ENCODE results near the gene INIP. TPM values are rescaled to one million over a fixed set of nuclear protein-coding genes. Genes with fewer than 3 reads are reported as not detected.
A peak's percentile ranks its signal among the peaks of the same experiment; 100 is the strongest.
"Not testable (repeated sequence)": the region's sequence is repeated elsewhere in the genome, so short reads cannot be mapped to it uniquely, and the experiment has no call there.

INIP gene
- total RNA-seq, 2 donors from 2014 or later = 26.1 to 36.1 TPM

DNA sequence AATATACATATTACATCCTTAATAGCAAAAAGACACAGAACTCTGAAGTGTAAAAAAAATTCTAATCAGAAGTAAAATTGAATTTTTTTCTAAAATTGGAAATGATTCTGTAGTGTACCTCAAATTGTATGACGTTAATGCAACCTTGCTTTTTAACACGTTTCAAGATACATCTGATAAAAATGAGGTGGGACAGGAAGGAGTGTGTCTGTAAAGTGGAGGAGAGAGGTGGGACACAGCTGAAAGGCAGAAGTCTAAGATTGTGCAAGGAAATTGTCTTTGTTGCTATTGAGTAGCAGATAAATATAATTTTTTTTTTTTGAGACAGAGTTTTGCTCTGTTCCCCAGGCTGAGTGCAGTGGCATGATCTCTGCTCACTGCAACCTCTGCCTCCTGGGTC lies 17.0 kb upstream of the INIP start:
- no peak for TF ChIP-seq CTCF (IDR thresholded peaks at IDR 0.05)
- no peak for DNase-seq
- no peaks in the 10 kb centered on the region for H3K4me1 ChIP-seq

DNA sequence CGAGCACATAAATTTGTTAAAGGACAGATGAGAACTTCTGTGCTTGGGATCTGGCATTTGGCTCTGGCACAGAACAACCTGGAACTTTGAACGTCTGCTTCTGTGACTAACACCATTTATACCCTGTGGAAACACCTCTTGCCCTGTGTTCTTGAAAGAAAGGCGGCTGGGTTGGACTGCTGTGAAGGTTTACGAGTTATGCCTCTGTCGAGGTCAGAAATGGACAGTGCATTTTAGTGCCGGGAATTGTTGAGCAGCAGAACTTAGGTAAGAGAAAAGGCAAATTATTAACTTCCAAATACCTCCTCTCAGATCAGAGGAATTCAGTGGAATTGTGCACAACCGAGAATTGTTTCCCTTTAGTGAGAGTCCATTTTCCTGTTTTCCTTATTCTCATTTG lies 14.1 kb upstream of the INIP start:
- peak overlapping the region; percentile 61 for H3K27ac ChIP-seq
- TF ChIP-seq CTCF (IDR thresholded peaks at IDR 0.05) = no peak
- H3K36me3 ChIP-seq = no peaks in the 10 kb centered on the region
- H3K9ac ChIP-seq (ENCODE audit: low read depth in 2 of 2, low read length in 2 of 2) = no peak overlapping the region
- H3K4me1 ChIP-seq = no peaks in the 10 kb centered on the region
- peak; percentile 69 for DNase-seq
- intact Hi-C loops (cut with DNase I) = no loop called here
- no peaks in the 10 kb centered on the region for H3K9me3 ChIP-seq
- H3K27me3 ChIP-seq = no peaks in the 10 kb centered on the region
- H3K4me3 ChIP-seq = no peak overlapping the region

More for the DNA sequence above, 17.0 kb upstream of the INIP start:
- Histone ChIP-seq H3K4me3 (no peak overlapping the region), H3K9me3 (no peaks in the 10 kb centered on the region), H3K9ac (ENCODE audit: low read depth in 2 of 2, low read length in 2 of 2) (no peak overlapping the region), H3K27me3 (no peaks in the 10 kb centered on the region), H3K27ac (no peak overlapping the region), H3K36me3 (no peaks in the 10 kb centered on the region)
- intact Hi-C loops (cut with DNase I) = no loop called here

GRCh38 chr9:112728401-112728800 lies 10.5 kb upstream of the INIP start:
- H3K9me3 ChIP-seq = no peaks in the 10 kb centered on the region
- DNase-seq = no peak
- no peaks in the 10 kb centered on the region for H3K36me3 ChIP-seq
- no peaks in the 10 kb centered on the region for H3K27me3 ChIP-seq
- intact Hi-C loops (cut with DNase I) = no loop called here
- no peaks in the 10 kb centered on the region for H3K4me1 ChIP-seq
- H3K27ac ChIP-seq = no peak overlapping the region
- no peak overlapping the region for H3K9ac ChIP-seq (ENCODE audit: low read depth in 2 of 2, low read length in 2 of 2)
- H3K4me3 ChIP-seq = no peak overlapping the region
- TF ChIP-seq CTCF (IDR thresholded peaks at IDR 0.05) = no peak

GRCh38 chr9:112726428-112726827 lies 8.5 kb upstream of the INIP start:
- no peak overlapping the region for H3K9ac ChIP-seq (ENCODE audit: low read depth in 2 of 2, low read length in 2 of 2)
- no peak for TF ChIP-seq CTCF (IDR thresholded peaks at IDR 0.05)
- H3K4me1 ChIP-seq = no peaks in the 10 kb centered on the region
- H3K27me3 ChIP-seq = no peaks in the 10 kb centered on the region
- no peak overlapping the region for H3K27ac ChIP-seq
- H3K9me3 ChIP-seq = no peaks in the 10 kb centered on the region
- DNase-seq = no peak
- no peak overlapping the region for H3K4me3 ChIP-seq
- H3K36me3 ChIP-seq = no peaks in the 10 kb centered on the region
- intact Hi-C loops (cut with DNase I) = no loop called here

DNA sequence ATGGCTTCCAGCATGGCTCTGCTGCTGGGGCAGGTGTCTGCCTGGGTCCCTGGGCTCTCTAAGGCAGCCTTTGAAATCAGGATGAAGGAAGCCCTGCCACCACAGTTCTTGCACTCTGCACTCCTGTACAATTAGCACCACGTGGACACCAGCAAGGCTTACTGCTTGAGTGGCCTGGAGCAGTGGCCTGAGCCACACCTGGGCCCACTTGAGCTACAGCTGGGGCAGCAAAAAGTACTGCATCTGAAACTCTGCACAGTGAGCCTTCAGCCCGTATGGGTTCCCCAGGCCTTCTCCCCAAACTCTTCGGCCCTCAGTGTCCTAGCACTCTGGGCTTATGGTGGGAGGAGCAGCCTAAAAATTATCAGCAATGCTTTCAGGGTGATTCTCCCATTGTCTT lies 8.0 kb upstream of the INIP start:
- Histone ChIP-seq H3K9ac (ENCODE audit: low read depth in 2 of 2, low read length in 2 of 2) (no peak overlapping the region), H3K27me3 (no peaks in the 10 kb centered on the region), H3K36me3 (no peaks in the 10 kb centered on the region), H3K4me3 (no peak overlapping the region), H3K9me3 (no peaks in the 10 kb centered on the region), H3K27ac (no peak overlapping the region), H3K4me1 (no peaks in the 10 kb centered on the region)
- intact Hi-C loops (cut with DNase I) = no loop called here
- no peak for TF ChIP-seq CTCF (IDR thresholded peaks at IDR 0.05)
- no peak for DNase-seq

GRCh38 chr9:112722749-112723148 lies 4.8 kb upstream of the INIP start:
- intact Hi-C loops (cut with DNase I); H3K4me3 ChIP-seq; DNase-seq; H3K27me3 ChIP-seq; H3K4me1 ChIP-seq; H3K9ac ChIP-seq (ENCODE audit: low read depth in 2 of 2, low read length in 2 of 2); H3K27ac ChIP-seq; H3K9me3 ChIP-seq; H3K36me3 ChIP-seq: not testable (repeated sequence)

Measured in colonic mucosa (tissue), 4 donors.